LNCaP clone FGC (cell line): Measurements from ENCODE around the gene CPT1A.

Experiments used
- DNase-seq: peaks from one replicate; pipeline ENCODE4 v3.0.0-alpha.2; 2011; ENCODE audit warnings: low read depth
- H3K4me3 ChIP-seq: 2 replicates; pipeline ENCODE4 v1.5.1; 2011; ENCODE audit warnings: mild to moderate bottlenecking, low read depth, low read length, control low read depth
- CTCF ChIP-seq: IDR thresholded peaks from 2 replicates; pipeline ENCODE4 v1.5.1; 2012; ENCODE audit warnings: mild to moderate bottlenecking; ENCODE audit not compliant: control insufficient read depth, insufficient read depth; ENCODE audit errors: extremely low read depth

CPT1A gene

GRCh38 chr11:68878022-68878421 lies 36.3 kb upstream of the CPT1A start:
- peak; percentile 15 for DNase-seq
- no peak for TF ChIP-seq CTCF
- no peak overlapping the region for H3K4me3 ChIP-seq

DNA sequence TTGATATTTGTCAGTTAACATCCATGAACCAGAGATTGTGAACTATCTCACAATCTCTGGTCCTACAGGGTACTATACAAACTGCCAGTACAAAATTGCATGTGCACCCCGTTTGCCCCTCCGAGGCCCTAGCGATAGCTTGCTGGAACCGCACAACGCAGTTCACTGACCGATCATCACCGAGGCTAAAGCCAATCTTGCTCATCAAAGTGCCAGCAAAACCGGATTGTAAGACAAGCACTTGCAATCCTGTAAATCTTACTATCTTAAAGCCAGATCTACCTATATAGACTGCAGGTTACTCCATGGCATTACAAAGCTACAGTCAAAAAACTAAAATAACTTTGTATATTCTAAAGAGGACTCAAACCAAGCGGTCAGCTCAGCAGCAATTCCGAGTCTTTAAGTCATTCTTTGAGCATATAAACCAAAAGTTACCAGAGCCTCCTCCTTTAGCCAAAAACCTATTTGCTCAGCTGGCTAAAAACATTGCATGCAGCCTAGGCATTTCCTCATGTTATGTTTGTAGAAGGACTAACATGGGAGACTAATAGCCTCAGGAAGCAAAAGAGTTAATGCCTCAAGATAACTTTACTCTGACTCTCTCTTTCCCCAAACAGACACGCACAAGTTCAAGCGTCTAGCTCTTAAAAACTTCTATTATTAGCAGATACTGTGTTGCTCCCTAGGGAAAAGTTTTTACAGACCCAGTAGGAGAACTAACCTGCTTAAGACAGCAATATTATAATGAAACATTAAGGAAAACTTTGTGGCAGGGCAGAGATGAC lies 30.7 kb upstream of the CPT1A start:
- peak; percentile 92 for DNase-seq
- H3K4me3 ChIP-seq: peak overlapping the region; percentile 36
- TF ChIP-seq CTCF: no peak

DNA sequence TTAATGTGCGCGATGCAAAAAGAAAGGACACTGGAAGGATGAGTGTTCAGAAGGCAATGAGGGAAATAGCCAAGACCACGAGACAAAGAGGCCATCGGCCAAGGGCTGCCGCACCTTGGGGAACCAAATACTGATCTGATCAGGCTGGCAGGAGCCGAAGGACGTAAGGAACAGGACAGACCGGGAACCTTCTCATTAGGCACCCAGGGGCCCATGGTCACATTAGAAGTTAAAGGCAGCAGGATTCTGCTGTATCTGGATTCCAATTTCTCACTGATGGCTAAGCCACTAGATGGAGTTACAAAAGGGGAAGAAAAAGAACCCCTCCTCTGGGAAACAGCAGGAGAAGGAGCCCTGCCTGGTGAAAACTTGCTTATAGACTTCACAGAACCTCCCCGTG lies 28.8 kb upstream of the CPT1A start:
- no peak for DNase-seq
- no peak overlapping the region for H3K4me3 ChIP-seq
- no peak for TF ChIP-seq CTCF

GRCh38 chr11:68868221-68868835 lies 26.6 kb upstream of the CPT1A start:
- no peak for TF ChIP-seq CTCF
- no peak overlapping the region for H3K4me3 ChIP-seq
- no peak for DNase-seq

- H3K4me3 ChIP-seq: no peak overlapping the region
- no peak for TF ChIP-seq CTCF
These were observed 25.4 kb upstream of the CPT1A start for GRCh38 chr11:68867066-68867465.

DNA sequence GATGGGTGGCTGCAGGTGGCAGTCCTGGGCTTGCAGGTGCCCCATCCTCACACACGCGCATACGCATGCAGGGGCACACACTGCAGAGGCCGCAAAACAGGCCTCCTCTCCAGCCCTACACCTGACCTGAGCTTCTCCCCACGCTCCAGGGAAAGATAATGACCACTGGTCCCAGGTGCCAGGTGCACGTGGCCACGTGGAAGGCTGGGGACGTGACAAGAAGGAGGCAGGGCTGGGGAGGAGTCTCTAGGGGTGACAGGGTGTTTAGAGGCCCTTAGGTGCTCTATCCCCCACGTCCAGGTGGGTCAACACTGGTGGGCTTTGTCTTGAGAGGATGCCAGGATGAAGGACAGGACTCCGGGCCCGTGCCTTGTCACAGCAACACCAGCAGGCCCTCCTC lies 23.5 kb upstream of the CPT1A start:
- H3K4me3 ChIP-seq: no peak overlapping the region
- no peak for DNase-seq
- no peak for TF ChIP-seq CTCF

More at GRCh38 chr11:68867066-68867465, 25.4 kb upstream of the CPT1A start:
- no peak for DNase-seq
